Mesenchymal stem cell (in vitro differentiated cells and primary cell): ENCODE measurements around the gene ASAP2.

Experiments
- DNase-seq: peaks from one replicate; pipeline ENCODE4 v3.0.0-alpha.2; 2013
- H2AFZ ChIP-seq: one replicate; pipeline ENCODE4 v1.6.1; 2013; ENCODE audit warnings: low read depth, mild to moderate bottlenecking, control low read depth, inconsistent platforms, low read length, moderate library complexity
- H2AK5ac ChIP-seq: 2 replicates; pipeline ENCODE4 v1.6.1; 2013; ENCODE audit warnings: low read length, moderate library complexity, mild to moderate bottlenecking, inconsistent platforms; ENCODE audit not compliant: severe bottlenecking
- H2BK120ac ChIP-seq: one replicate; pipeline ENCODE4 v1.6.1; 2013; ENCODE audit warnings: low read depth, mild to moderate bottlenecking, inconsistent platforms, low read length, moderate library complexity
- H2BK12ac ChIP-seq, 2 experiments: one replicate each; pipeline ENCODE4 v1.6.1; 2013; ENCODE audit warnings: inconsistent platforms in 2 of 2, low read length in 2 of 2, mild to moderate bottlenecking in 2 of 2, moderate library complexity in 2 of 2, control low read depth in 1 of 2
- H2BK15ac ChIP-seq: one replicate; pipeline ENCODE4 v1.6.1; 2013; ENCODE audit warnings: mild to moderate bottlenecking, low read depth, inconsistent platforms; ENCODE audit not compliant: poor library complexity, severe bottlenecking
- H2BK5ac ChIP-seq: 2 replicates; pipeline ENCODE4 v1.6.1; 2013; ENCODE audit warnings: low read depth, mild to moderate bottlenecking, low read length, control low read depth, inconsistent platforms; ENCODE audit not compliant: poor library complexity, severe bottlenecking
- H3K14ac ChIP-seq, 2 experiments: one replicate each; pipeline ENCODE4 v1.6.1; 2013; ENCODE audit warnings: inconsistent platforms in 2 of 2, low read length in 2 of 2, control low read depth in 1 of 2, mild to moderate bottlenecking in 1 of 2, moderate library complexity in 1 of 2
- H3K18ac ChIP-seq, 2 experiments: one replicate each; pipeline ENCODE4 v1.6.1; 2013; ENCODE audit warnings: inconsistent platforms in 2 of 2, low read length in 2 of 2, control low read depth in 1 of 2, low read depth in 1 of 2, mild to moderate bottlenecking in 1 of 2
- H3K23ac ChIP-seq, 2 experiments: one replicate each; pipeline ENCODE4 v1.6.1; 2013; ENCODE audit warnings: inconsistent platforms in 2 of 2, low read length in 2 of 2, mild to moderate bottlenecking in 2 of 2, moderate library complexity in 2 of 2, control low read depth in 1 of 2
- H3K27ac ChIP-seq: 2 replicates; pipeline ENCODE4 v1.5.1; 2013; ENCODE audit warnings: mild to moderate bottlenecking, moderate library complexity, low read length, control low read depth, inconsistent platforms; ENCODE audit not compliant: poor library complexity, severe bottlenecking
- H3K27me3 ChIP-seq, 2 experiments: 2 replicates each; pipeline versions ENCODE4 v1.6.1 to v1.7.0; 2013; ENCODE audit warnings: low read length in 2 of 2, mild to moderate bottlenecking in 2 of 2, moderate library complexity in 2 of 2, control low read depth in 1 of 2, inconsistent platforms in 1 of 2; ENCODE audit not compliant: control insufficient read depth in 1 of 2, insufficient read depth in 1 of 2
- H3K36me3 ChIP-seq, 2 experiments: 2 replicates each; pipeline versions ENCODE4 v1.6.1 to v1.7.0; 2013; ENCODE audit warnings: low read length in 2 of 2, control low read depth in 1 of 2, inconsistent platforms in 1 of 2, low read depth in 1 of 2, mild to moderate bottlenecking in 1 of 2; ENCODE audit not compliant: insufficient read depth in 2 of 2, control insufficient read depth in 1 of 2
- H3K4ac ChIP-seq, 2 experiments: one replicate each; pipeline ENCODE4 v1.6.1; 2013; ENCODE audit warnings: inconsistent platforms in 2 of 2, low read length in 2 of 2, mild to moderate bottlenecking in 2 of 2, moderate library complexity in 2 of 2, control low read depth in 1 of 2, low read depth in 1 of 2
- H3K4me1 ChIP-seq: 2 replicates; pipeline ENCODE4 v1.6.1; 2013; ENCODE audit warnings: low read depth, low read length, control low read depth; ENCODE audit not compliant: control insufficient read depth, insufficient read depth
- H3K4me2 ChIP-seq: 2 replicates; pipeline ENCODE4 v1.6.1; 2013; ENCODE audit warnings: low read length, mild to moderate bottlenecking, inconsistent platforms; ENCODE audit not compliant: poor library complexity, severe bottlenecking
- H3K4me3 ChIP-seq, 2 experiments: 2 replicates each; pipeline versions ENCODE4 v1.5.1 to v1.7.0; 2013; ENCODE audit warnings: low read length in 2 of 2, mild to moderate bottlenecking in 2 of 2, control low read depth in 1 of 2, low read depth in 1 of 2; ENCODE audit not compliant: insufficient read depth in 1 of 2
- H3K79me1 ChIP-seq: replicated peaks from 2 replicates; pipeline ENCODE4 v1.6.1; 2013; ENCODE audit warnings: mild to moderate bottlenecking, control low read depth, low read length, inconsistent platforms; ENCODE audit not compliant: poor library complexity, severe bottlenecking
- H3K9ac ChIP-seq: 2 replicates; pipeline ENCODE4 v1.7.0; 2013; ENCODE audit warnings: mild to moderate bottlenecking, low read length, moderate library complexity
- H3K9me3 ChIP-seq: 2 replicates; pipeline ENCODE4 v1.7.0; 2013; ENCODE audit warnings: mild to moderate bottlenecking, low read length; ENCODE audit not compliant: control insufficient read depth
- H4K8ac ChIP-seq: one replicate; pipeline ENCODE4 v1.6.1; 2013; ENCODE audit warnings: inconsistent platforms, mild to moderate bottlenecking, low read length, moderate library complexity
- H4K91ac ChIP-seq: one replicate; pipeline ENCODE4 v1.6.1; 2013; ENCODE audit warnings: mild to moderate bottlenecking, low read length, inconsistent platforms
- WGBS: methylation state at CpG from one replicate; pipeline ENCODE4 v1.1.7; 2013; ENCODE audit warnings: mixed read lengths; 5-methylcytosine and 5-hydroxymethylcytosine counted together

ASAP2 gene

GRCh38 chr2:9294764-9295163, 88.2 kb downstream of the ASAP2 start:
- Histone ChIP-seq H3K4me1 (peaks cover 9% of the 10 kb centered on the region), H3K4me3 (no peak overlapping the region), H2BK5ac (no peak overlapping the region), H3K4ac (no peak overlapping the region), H3K9me3 (no peaks in the 10 kb centered on the region), H3K79me1 (peaks cover 41% of the 10 kb centered on the region), H3K36me3 (peaks cover 12 to 33% of the 10 kb centered on the region in 2 experiments), H2BK15ac (no peak overlapping the region), H3K4me2 (no peak overlapping the region), H4K8ac (no peak overlapping the region), H3K18ac (no peak overlapping the region), H4K91ac (no peak overlapping the region), H2BK12ac (no peak overlapping the region), H2AFZ (no peak overlapping the region), H3K27me3 (no peaks in the 10 kb centered on the region), H3K23ac (no peak overlapping the region), H2BK120ac (no peak overlapping the region), H2AK5ac (no peak overlapping the region), H3K27ac (no peak overlapping the region), H3K9ac (no peak overlapping the region), H3K14ac (no peak overlapping the region)
- no peak for DNase-seq
- WGBS: 96% methylated on average over 5 of the region's 6 CpGs

GRCh38 chr2:9296559-9296958, 89.9 kb downstream of the ASAP2 start:
- Histone ChIP-seq H3K4me2 (no peak overlapping the region), H3K4me1 (peaks cover 8% of the 10 kb centered on the region), H3K14ac (no peak overlapping the region), H2AFZ (no peak overlapping the region), H3K4ac (peak overlapping the region; percentile 24 to 41), H4K8ac (no peak overlapping the region), H3K79me1 (peaks cover 43% of the 10 kb centered on the region), H3K36me3 (peaks cover 12 to 49% of the 10 kb centered on the region in 2 experiments), H3K27ac (no peak overlapping the region), H3K18ac (peak overlapping the region in 1 of 2 experiments; percentile 29), H2BK5ac (no peak overlapping the region), H4K91ac (no peak overlapping the region), H3K23ac (no peak overlapping the region), H2BK15ac (no peak overlapping the region), H2BK120ac (no peak overlapping the region), H3K27me3 (no peaks in the 10 kb centered on the region), H2BK12ac (no peak overlapping the region), H3K9me3 (no peaks in the 10 kb centered on the region), H3K4me3 (no peak overlapping the region), H2AK5ac (no peak overlapping the region), H3K9ac (no peak overlapping the region)
- WGBS: 100% methylated on average over 4 of the region's 4 CpGs
- DNase-seq: no peak

GRCh38 chr2:9297156-9297555, 90.5 kb downstream of the ASAP2 start:
- no peak overlapping the region for H3K4me2 ChIP-seq
- peak; percentile 49 for DNase-seq
- peaks cover 37% of the 10 kb centered on the region for H3K79me1 ChIP-seq

GRCh38 chr2:9297807-9298206, 91.2 kb downstream of the ASAP2 start:
- Histone ChIP-seq H3K9me3 (no peaks in the 10 kb centered on the region), H2BK12ac (no peak overlapping the region), H2BK5ac (no peak overlapping the region), H2AFZ (no peak overlapping the region), H4K91ac (no peak overlapping the region), H3K4me3 (no peak overlapping the region), H3K27me3 (no peaks in the 10 kb centered on the region), H2AK5ac (no peak overlapping the region), H2BK120ac (no peak overlapping the region), H3K4me1 (peaks cover 7% of the 10 kb centered on the region), H3K18ac (no peak overlapping the region), H3K4me2 (no peak overlapping the region), H3K79me1 (peaks cover 38% of the 10 kb centered on the region), H3K9ac (no peak overlapping the region), H3K36me3 (peaks cover 12 to 47% of the 10 kb centered on the region in 2 experiments), H3K14ac (peak overlapping the region in 1 of 2 experiments; percentile 91), H3K27ac (no peak overlapping the region), H3K4ac (peak overlapping the region in 1 of 2 experiments; percentile 70), H3K23ac (no peak overlapping the region), H2BK15ac (no peak overlapping the region), H4K8ac (peak overlapping the region; percentile 7)
- WGBS: 94% methylated on average over 7 of the region's 7 CpGs
- DNase-seq: no peak

More at GRCh38 chr2:9297156-9297555, 90.5 kb downstream of the ASAP2 start:
- H2BK15ac ChIP-seq: no peak overlapping the region
- H3K4ac ChIP-seq: peak overlapping the region in 1 of 2 experiments; percentile 41
- no peak overlapping the region for H2AK5ac ChIP-seq
- no peak overlapping the region for H2BK12ac ChIP-seq
- H3K23ac ChIP-seq: no peak overlapping the region
- H3K9me3 ChIP-seq: no peaks in the 10 kb centered on the region
- H3K27ac ChIP-seq: no peak overlapping the region
- no peak overlapping the region for H4K8ac ChIP-seq
- no peak overlapping the region for H2BK120ac ChIP-seq
- no peak overlapping the region for H3K14ac ChIP-seq
- no peak overlapping the region for H2BK5ac ChIP-seq
- WGBS: 70% methylated on average over 6 of the region's 6 CpGs
- H3K4me1 ChIP-seq: peaks cover 7% of the 10 kb centered on the region
- H3K9ac ChIP-seq: no peak overlapping the region
- H3K36me3 ChIP-seq: peaks cover 12 to 50% of the 10 kb centered on the region in 2 experiments
- H4K91ac ChIP-seq: no peak overlapping the region
- H3K4me3 ChIP-seq: no peak overlapping the region
- H3K18ac ChIP-seq: peak overlapping the region in 1 of 2 experiments; percentile 29
- H2AFZ ChIP-seq: no peak overlapping the region
- no peaks in the 10 kb centered on the region for H3K27me3 ChIP-seq
